HepG2 (cell line): Measurements from ENCODE around the gene APOC3. TPM values are rescaled to one million over a fixed set of nuclear protein-coding genes. Genes with fewer than 3 reads are reported as not detected.

Source experiments
- ARNT2 ChIP-seq: sonication (generic); formaldehyde crosslinking; IDR thresholded peaks from 2 replicates; pipeline ENCODE4 v1.8.0; 2022; ENCODE audit warnings: mild to moderate bottlenecking, low read depth, missing genetic modification reagents, moderate library complexity
- CBX1 ChIP-seq: IDR thresholded peaks from one replicate; pipeline ENCODE4 v1.6.1; 2016; ENCODE audit warnings: antibody characterized with exemption, low read depth
- ELF3 ChIP-seq: IDR thresholded peaks from 2 replicates; pipeline ENCODE4 v1.6.1; 2016; ENCODE audit warnings: missing genetic modification reagents, missing compliant biosample characterization
- GABPB1 ChIP-seq: IDR thresholded peaks from 2 replicates; pipeline ENCODE4 v1.6.1; 2016; ENCODE audit warnings: mild to moderate bottlenecking, missing genetic modification reagents, moderate library complexity, missing compliant biosample characterization
- JUNB ChIP-seq: sonication (generic); formaldehyde crosslinking; IDR thresholded peaks from 2 replicates; pipeline ENCODE4 v1.8.0; 2022; ENCODE audit warnings: missing genetic modification reagents, mild to moderate bottlenecking, borderline replicate concordance
- KDM2A ChIP-seq: sonication (generic); formaldehyde crosslinking; IDR thresholded peaks from 2 replicates; pipeline ENCODE4 v1.4.0; 2020; ENCODE audit warnings: low read depth, missing genetic modification reagents, borderline replicate concordance
- KMT2A ChIP-seq: sonication (generic); formaldehyde crosslinking; IDR thresholded peaks from 2 replicates; pipeline ENCODE4 v1.4.0; 2020; ENCODE audit warnings: missing genetic modification reagents
- MIER2 ChIP-seq: IDR thresholded peaks from 2 replicates; pipeline ENCODE4 v1.6.1; 2016; ENCODE audit warnings: missing biosample characterization, missing genetic modification reagents
- PHF8 ChIP-seq: sonication (generic); formaldehyde crosslinking; IDR thresholded peaks from 2 replicates; pipeline ENCODE4 v1.5.0; 2020; ENCODE audit warnings: missing genetic modification reagents
- POLR2AphosphoS2 ChIP-seq: IDR thresholded peaks from 2 replicates; pipeline ENCODE4 v1.6.1; 2011; ENCODE audit warnings: low read depth, low read length, improper control_type of control experiment
- PPARG ChIP-seq: conservative IDR thresholded peaks from 2 replicates; pipeline ENCODE4 v1.6.1; 2016; ENCODE audit warnings: missing biosample characterization, missing genetic modification reagents
- SP2 ChIP-seq: sonication (generic); formaldehyde crosslinking; IDR thresholded peaks from 2 replicates; pipeline ENCODE4 v1.5.1; 2020; ENCODE audit warnings: mild to moderate bottlenecking, missing genetic modification reagents
- SP5 ChIP-seq: IDR thresholded peaks from 2 replicates; pipeline ENCODE4 v1.6.1; 2016; ENCODE audit warnings: low read depth, borderline replicate concordance
- STAG1 ChIP-seq: sonication (generic); formaldehyde crosslinking; IDR thresholded peaks from 2 replicates; pipeline ENCODE4 v1.4.0; 2020; ENCODE audit warnings: missing genetic modification reagents
- TBX2 ChIP-seq: sonication (generic); formaldehyde crosslinking; IDR thresholded peaks from 2 replicates; pipeline ENCODE4 v1.5.0; 2020; ENCODE audit warnings: missing genetic modification reagents, mild to moderate bottlenecking, borderline replicate concordance
- THAP8 ChIP-seq: sonication (generic); formaldehyde crosslinking; IDR thresholded peaks from 2 replicates; pipeline ENCODE4 v1.5.1; 2020; ENCODE audit warnings: missing genetic modification reagents, mild to moderate bottlenecking, borderline replicate concordance
- ZC3H13 ChIP-seq: sonication (generic); formaldehyde crosslinking; IDR thresholded peaks from 2 replicates; pipeline ENCODE4 v1.8.1; 2023; ENCODE audit warnings: mild to moderate bottlenecking, missing genetic modification reagents, moderate library complexity
- ZFP82 ChIP-seq: sonication (generic); formaldehyde crosslinking; IDR thresholded peaks from 2 replicates; pipeline ENCODE4 v1.5.1; 2020; ENCODE audit warnings: mild to moderate bottlenecking, missing genetic modification reagents, borderline replicate concordance
- ZMYM2 ChIP-seq: sonication (generic); formaldehyde crosslinking; IDR thresholded peaks from 2 replicates; pipeline ENCODE4 v1.8.0; 2022; ENCODE audit warnings: mild to moderate bottlenecking, missing genetic modification reagents
- ZNF704 ChIP-seq: sonication (generic); formaldehyde crosslinking; IDR thresholded peaks from 2 replicates; pipeline ENCODE4 v1.8.1; 2023; ENCODE audit warnings: mild to moderate bottlenecking, inconsistent platforms, moderate library complexity, missing genetic modification reagents, borderline replicate concordance
- ZSCAN29 ChIP-seq: sonication (generic); formaldehyde crosslinking; conservative IDR thresholded peaks from 2 replicates; pipeline ENCODE4 v1.4.0; 2020; ENCODE audit warnings: mild to moderate bottlenecking, missing genetic modification reagents
- polyA plus RNA-seq, 8 experiments: library from polyadenylated mRNA; depleted of rRNA in 3 of 8; stranded (reverse) in 7 of 8; unstranded in 1 of 8; fragments of >200 nt; fragmentation: Illumina TruSeq in 4 of 8; extraction: Trizol in 4 of 8; gene quantifications; 2 replicates each; pipeline versions ENCODE4 v1.2.1 to v1.2.3, GENCODE V29; 2011 to 2016; ENCODE audit warnings: low read depth in 4 of 8, missing spikeins in 1 of 8, mixed read lengths in 1 of 8; ENCODE audit not compliant: insufficient read depth in 1 of 8
- total RNA-seq, 5 experiments: library from RNA; depleted of rRNA; stranded (reverse); fragments of >200 nt; fragmentation: Illumina TruSeq; extraction: Trizol; gene quantifications; 2 replicates each; pipeline ENCODE4 v1.2.3, GENCODE V29; 2016; ENCODE audit warnings: low read depth in 1 of 5
- TF ChIP-seq, protein P1 (sequence below): sonication (generic); formaldehyde crosslinking; IDR thresholded peaks from 2 replicates; pipeline ENCODE4 v1.4.0; 2020; ENCODE audit warnings: mild to moderate bottlenecking, low read depth, missing genetic modification reagents
- TF ChIP-seq, protein P2 (sequence below), 2 experiments: fragments of 450-650 bp in 1 of 2; sonication (generic) in 1 of 2; formaldehyde crosslinking; IDR thresholded peaks; 2 replicates each; pipeline versions ENCODE4 v1.5.0 to v1.8.0; 2020 to 2022; ENCODE audit warnings: mild to moderate bottlenecking in 1 of 2, missing genetic modification reagents in 1 of 2
- TF ChIP-seq, protein P3 (sequence below): sonication (generic); formaldehyde crosslinking; IDR thresholded peaks from 2 replicates; pipeline ENCODE4 v1.8.0; 2022; ENCODE audit warnings: mild to moderate bottlenecking, missing genetic modification reagents, moderate library complexity

Gene APOC3
- total and polyA plus RNA-seq, 2 of the 13 experiments (the other 11 are each of a cell fraction or from before 2014, with no cell fraction given), result 314 to 687 TPM

DNA sequence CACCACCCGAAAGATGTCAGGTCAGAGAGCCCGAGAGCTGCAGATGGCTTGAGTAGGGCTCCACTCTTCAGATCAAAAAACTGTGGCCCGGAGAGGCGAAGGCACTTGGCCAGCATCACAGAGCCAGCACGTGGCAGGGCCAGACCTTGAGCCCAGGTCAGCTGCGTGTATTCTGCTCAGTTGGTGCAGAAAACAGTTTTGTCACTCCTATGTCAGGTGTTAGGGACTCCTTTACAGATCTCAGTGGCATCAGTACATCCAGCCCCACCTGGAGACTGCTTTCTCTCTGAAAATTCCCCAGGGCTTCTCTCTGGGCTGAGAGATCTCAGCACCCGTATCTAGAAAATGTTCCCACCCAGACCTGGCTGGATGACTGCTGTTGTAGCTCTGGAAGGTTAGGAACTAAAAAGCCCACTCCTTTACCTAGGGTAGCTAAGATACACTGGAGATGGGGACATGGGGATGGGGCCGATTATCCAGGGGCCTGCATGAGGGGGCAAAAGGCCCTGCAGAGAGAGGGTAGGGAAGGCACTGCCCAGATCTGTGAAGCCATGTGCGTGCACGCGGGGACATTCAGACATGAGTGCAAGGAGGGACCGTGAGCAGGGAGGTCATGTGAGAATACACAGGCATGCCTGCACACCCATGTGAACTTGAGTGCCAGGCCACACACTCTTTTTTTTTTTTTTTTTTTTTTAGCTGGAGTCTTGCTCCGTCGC, 4.3 kb downstream of the APOC3 start (continued):
- TF ChIP-seq, protein P1, sequence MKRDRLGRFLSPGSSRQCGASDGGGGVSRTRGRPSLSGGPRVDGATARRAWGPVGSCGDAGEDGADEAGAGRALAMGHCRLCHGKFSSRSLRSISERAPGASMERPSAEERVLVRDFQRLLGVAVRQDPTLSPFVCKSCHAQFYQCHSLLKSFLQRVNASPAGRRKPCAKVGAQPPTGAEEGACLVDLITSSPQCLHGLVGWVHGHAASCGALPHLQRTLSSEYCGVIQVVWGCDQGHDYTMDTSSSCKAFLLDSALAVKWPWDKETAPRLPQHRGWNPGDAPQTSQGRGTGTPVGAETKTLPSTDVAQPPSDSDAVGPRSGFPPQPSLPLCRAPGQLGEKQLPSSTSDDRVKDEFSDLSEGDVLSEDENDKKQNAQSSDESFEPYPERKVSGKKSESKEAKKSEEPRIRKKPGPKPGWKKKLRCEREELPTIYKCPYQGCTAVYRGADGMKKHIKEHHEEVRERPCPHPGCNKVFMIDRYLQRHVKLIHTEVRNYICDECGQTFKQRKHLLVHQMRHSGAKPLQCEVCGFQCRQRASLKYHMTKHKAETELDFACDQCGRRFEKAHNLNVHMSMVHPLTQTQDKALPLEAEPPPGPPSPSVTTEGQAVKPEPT, result peak; percentile 69; the same call in 1 of the 2 replicates
- TF ChIP-seq KDM2A (CRISPR knock-in tag) (peak; percentile 76; the same call in 1 of the 2 replicates), CBX1 (peak; percentile 35), ELF3 (CRISPR knock-in tag) (peak; percentile 67), TBX2 (peak; percentile 81; the same call in 1 of the 2 replicates), SP2 (0 out of 2 replicates have a peak, but pooled peaks have one; percentile 42), PHF8 (CRISPR knock-in tag) (no peak; the same call in 1 of the 2 replicates), MIER2 (CRISPR knock-in tag) (peak; percentile 62), ARNT2 (CRISPR knock-in tag) (peak; percentile 50; the same call in 1 of the 2 replicates), ZC3H13 (CRISPR knock-in tag) (peak; percentile 88; the same call in 1 of the 2 replicates), ZSCAN29 (CRISPR knock-in tag) (0 out of 2 replicates have a peak, but pooled peaks have one; percentile 46), KMT2A (CRISPR knock-in tag) (0 out of 2 replicates have a peak, but pooled peaks have one; percentile 36), STAG1 (CRISPR knock-in tag) (peak; percentile 19), ZFP82 (CRISPR knock-in tag) (peak; percentile 50; the same call in 1 of the 2 replicates), SP5 (CRISPR knock-in tag) (peak; percentile 46; the same call in 1 of the 2 replicates), JUNB (CRISPR knock-in tag) (peak; percentile 54; the same call in 1 of the 2 replicates), THAP8 (peak; percentile 47; the same call in 1 of the 2 replicates), POLR2AphosphoS2 (peak; percentile 75; the same call in 1 of the 2 replicates), PPARG (CRISPR knock-in tag) (peak; percentile 35; the same call in 1 of the 2 replicates), ZNF704 (peak; percentile 22; the same call in 1 of the 2 replicates), ZMYM2 (CRISPR knock-in tag) (peak; percentile 52; the same call in 1 of the 2 replicates), GABPB1 (peak; percentile 41)
- TF ChIP-seq, protein P2, sequence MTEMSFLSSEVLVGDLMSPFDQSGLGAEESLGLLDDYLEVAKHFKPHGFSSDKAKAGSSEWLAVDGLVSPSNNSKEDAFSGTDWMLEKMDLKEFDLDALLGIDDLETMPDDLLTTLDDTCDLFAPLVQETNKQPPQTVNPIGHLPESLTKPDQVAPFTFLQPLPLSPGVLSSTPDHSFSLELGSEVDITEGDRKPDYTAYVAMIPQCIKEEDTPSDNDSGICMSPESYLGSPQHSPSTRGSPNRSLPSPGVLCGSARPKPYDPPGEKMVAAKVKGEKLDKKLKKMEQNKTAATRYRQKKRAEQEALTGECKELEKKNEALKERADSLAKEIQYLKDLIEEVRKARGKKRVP (CRISPR knock-in tag; IDR thresholded peaks at IDR 0.05), result peak in 1 of 2 experiments; percentile 63; a peak in 2 of 4 replicates
- TF ChIP-seq, protein P3, sequence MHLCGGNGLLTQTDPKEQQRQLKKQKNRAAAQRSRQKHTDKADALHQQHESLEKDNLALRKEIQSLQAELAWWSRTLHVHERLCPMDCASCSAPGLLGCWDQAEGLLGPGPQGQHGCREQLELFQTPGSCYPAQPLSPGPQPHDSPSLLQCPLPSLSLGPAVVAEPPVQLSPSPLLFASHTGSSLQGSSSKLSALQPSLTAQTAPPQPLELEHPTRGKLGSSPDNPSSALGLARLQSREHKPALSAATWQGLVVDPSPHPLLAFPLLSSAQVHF (CRISPR knock-in tag), result peak; percentile 87; the same call in 1 of the 2 replicates
